ENCODE measurements around the gene MAPKAP1.

- TF ChIP-seq TAF1 (IDR thresholded peaks at IDR 0.05; ENCODE audit: borderline replicate concordance, insufficient read depth, low read length) (no peak), REST (IDR thresholded peaks at IDR 0.05; ENCODE audit: insufficient read depth in 1 of 2, low read depth in 2 of 2, low read length in 2 of 2) (no peak), SIN3A (IDR thresholded peaks at IDR 0.05; ENCODE audit: borderline replicate concordance, insufficient read depth, low read length) (no peak), POLR2AphosphoS5 (IDR thresholded peaks at IDR 0.05; ENCODE audit: low read depth, low read length) (no peak)
Measured at GRCh38 chr9:125600194-125600593, 106.8 kb downstream of the MAPKAP1 start.
